ENCODE measurements around the gene DPY19L2. TPM values are rescaled to one million over a fixed set of nuclear protein-coding genes. Genes with fewer than 3 reads are reported as not detected.
"Not testable (repeated sequence)": the region's sequence is repeated elsewhere in the genome, so short reads cannot be mapped to it uniquely, and the experiment has no call there.

DPY19L2 gene
- total RNA-seq, 1 donor from 2014 or later = 16.4 TPM

- not testable (repeated sequence) for H3K4me3 Mint-ChIP-seq (ENCODE audit: unreplicated experiment); H3K36me3 Mint-ChIP-seq (ENCODE audit: low read depth, unreplicated experiment); DNase-seq (ENCODE audit: low spot score); H3K9me3 Mint-ChIP-seq (ENCODE audit: unreplicated experiment); H3K27ac Mint-ChIP-seq (ENCODE audit: unreplicated experiment); H3K27me3 Mint-ChIP-seq (ENCODE audit: unreplicated experiment)
- peaks cover 12% of the 10 kb centered on the region for H3K4me1 Mint-ChIP-seq (ENCODE audit: unreplicated experiment)
- peak; percentile 39 for TF ChIP-seq CTCF (IDR thresholded peaks at IDR 0.05; ENCODE audit: unreplicated experiment)
Measured at GRCh38 chr12:63672550-63672949, 4.3 kb upstream of the DPY19L2 start.

GRCh38 chr12:63669936-63670335, 1.6 kb upstream of the DPY19L2 start:
- peak overlapping the region; percentile 53 for H3K4me3 Mint-ChIP-seq (ENCODE audit: unreplicated experiment)
- H3K9me3 Mint-ChIP-seq (ENCODE audit: unreplicated experiment) = not testable (repeated sequence)

GRCh38 chr12:63669427-63669826, 1.1 kb upstream of the DPY19L2 start:
- H3K4me1 Mint-ChIP-seq (ENCODE audit: unreplicated experiment) = peaks cover 16% of the 10 kb centered on the region
- peak overlapping the region; percentile 92 for H3K4me3 Mint-ChIP-seq (ENCODE audit: unreplicated experiment)
- not testable (repeated sequence) for H3K9me3 Mint-ChIP-seq (ENCODE audit: unreplicated experiment); H3K36me3 Mint-ChIP-seq (ENCODE audit: low read depth, unreplicated experiment); H3K27me3 Mint-ChIP-seq (ENCODE audit: unreplicated experiment); DNase-seq (ENCODE audit: low spot score)
- H3K27ac Mint-ChIP-seq (ENCODE audit: unreplicated experiment) = peak overlapping the region; percentile 10

More at GRCh38 chr12:63669936-63670335, 1.6 kb upstream of the DPY19L2 start:
- not testable (repeated sequence) for H3K36me3 Mint-ChIP-seq (ENCODE audit: low read depth, unreplicated experiment); H3K27me3 Mint-ChIP-seq (ENCODE audit: unreplicated experiment); DNase-seq (ENCODE audit: low spot score)
- peak overlapping the region; percentile 10 for H3K27ac Mint-ChIP-seq (ENCODE audit: unreplicated experiment)
- H3K4me1 Mint-ChIP-seq (ENCODE audit: unreplicated experiment) = peaks cover 16% of the 10 kb centered on the region

GRCh38 chr12:63668800-63669365, 590 bp upstream of the DPY19L2 start:
- H3K27me3 Mint-ChIP-seq (ENCODE audit: unreplicated experiment); H3K36me3 Mint-ChIP-seq (ENCODE audit: low read depth, unreplicated experiment); H3K9me3 Mint-ChIP-seq (ENCODE audit: unreplicated experiment); H3K27ac Mint-ChIP-seq (ENCODE audit: unreplicated experiment): not testable (repeated sequence)
- peak; percentile 17 for DNase-seq (ENCODE audit: low spot score)
- H3K4me3 Mint-ChIP-seq (ENCODE audit: unreplicated experiment) = peak overlapping the region; percentile 92
- H3K4me1 Mint-ChIP-seq (ENCODE audit: unreplicated experiment) = peaks cover 16% of the 10 kb centered on the region

- not testable (repeated sequence) for H3K27me3 Mint-ChIP-seq (ENCODE audit: unreplicated experiment); H3K36me3 Mint-ChIP-seq (ENCODE audit: low read depth, unreplicated experiment); DNase-seq (ENCODE audit: low spot score); H3K9me3 Mint-ChIP-seq (ENCODE audit: unreplicated experiment); H3K4me3 Mint-ChIP-seq (ENCODE audit: unreplicated experiment); H3K4me1 Mint-ChIP-seq (ENCODE audit: unreplicated experiment); H3K27ac Mint-ChIP-seq (ENCODE audit: unreplicated experiment)
Measured at GRCh38 chr12:63663005-63663404, 5.3 kb downstream of the DPY19L2 start.

- not testable (repeated sequence) for DNase-seq (ENCODE audit: low spot score); H3K27me3 Mint-ChIP-seq (ENCODE audit: unreplicated experiment); H3K36me3 Mint-ChIP-seq (ENCODE audit: low read depth, unreplicated experiment); H3K9me3 Mint-ChIP-seq (ENCODE audit: unreplicated experiment); H3K27ac Mint-ChIP-seq (ENCODE audit: unreplicated experiment); H3K4me3 Mint-ChIP-seq (ENCODE audit: unreplicated experiment)
- peaks cover 26% of the 10 kb centered on the region for H3K4me1 Mint-ChIP-seq (ENCODE audit: unreplicated experiment)
Measured at GRCh38 chr12:63658501-63658900, 9.8 kb downstream of the DPY19L2 start.

GRCh38 chr12:63656407-63656806, 11.9 kb downstream of the DPY19L2 start:
- H3K4me1 Mint-ChIP-seq (ENCODE audit: unreplicated experiment) = peaks cover 34% of the 10 kb centered on the region
- H3K36me3 Mint-ChIP-seq (ENCODE audit: low read depth, unreplicated experiment); H3K27ac Mint-ChIP-seq (ENCODE audit: unreplicated experiment); H3K9me3 Mint-ChIP-seq (ENCODE audit: unreplicated experiment); DNase-seq (ENCODE audit: low spot score); H3K27me3 Mint-ChIP-seq (ENCODE audit: unreplicated experiment); H3K4me3 Mint-ChIP-seq (ENCODE audit: unreplicated experiment): not testable (repeated sequence)

GRCh38 chr12:63655543-63656257, 12.6 kb downstream of the DPY19L2 start:
- H3K4me3 Mint-ChIP-seq (ENCODE audit: unreplicated experiment); H3K9me3 Mint-ChIP-seq (ENCODE audit: unreplicated experiment); H3K36me3 Mint-ChIP-seq (ENCODE audit: low read depth, unreplicated experiment); H3K27me3 Mint-ChIP-seq (ENCODE audit: unreplicated experiment); DNase-seq (ENCODE audit: low spot score): not testable (repeated sequence)
- Mint-ChIP-seq H3K27ac (ENCODE audit: unreplicated experiment) (peak overlapping the region; percentile 53), H3K4me1 (ENCODE audit: unreplicated experiment) (peaks cover 34% of the 10 kb centered on the region)

GRCh38 chr12:63654481-63654880, 13.8 kb downstream of the DPY19L2 start:
- not testable (repeated sequence) for H3K27ac Mint-ChIP-seq (ENCODE audit: unreplicated experiment); H3K4me3 Mint-ChIP-seq (ENCODE audit: unreplicated experiment); DNase-seq (ENCODE audit: low spot score); H3K27me3 Mint-ChIP-seq (ENCODE audit: unreplicated experiment); H3K36me3 Mint-ChIP-seq (ENCODE audit: low read depth, unreplicated experiment); H3K9me3 Mint-ChIP-seq (ENCODE audit: unreplicated experiment)
- H3K4me1 Mint-ChIP-seq (ENCODE audit: unreplicated experiment) = peaks cover 34% of the 10 kb centered on the region

GRCh38 chr12:63649517-63649916, 18.8 kb downstream of the DPY19L2 start:
- H3K27me3 Mint-ChIP-seq (ENCODE audit: unreplicated experiment); H3K4me1 Mint-ChIP-seq (ENCODE audit: unreplicated experiment); DNase-seq (ENCODE audit: low spot score); H3K4me3 Mint-ChIP-seq (ENCODE audit: unreplicated experiment); H3K9me3 Mint-ChIP-seq (ENCODE audit: unreplicated experiment); H3K36me3 Mint-ChIP-seq (ENCODE audit: low read depth, unreplicated experiment); H3K27ac Mint-ChIP-seq (ENCODE audit: unreplicated experiment): not testable (repeated sequence)

- not testable (repeated sequence) for H3K4me1 Mint-ChIP-seq (ENCODE audit: unreplicated experiment); H3K36me3 Mint-ChIP-seq (ENCODE audit: low read depth, unreplicated experiment); H3K27me3 Mint-ChIP-seq (ENCODE audit: unreplicated experiment); H3K27ac Mint-ChIP-seq (ENCODE audit: unreplicated experiment); H3K4me3 Mint-ChIP-seq (ENCODE audit: unreplicated experiment); H3K9me3 Mint-ChIP-seq (ENCODE audit: unreplicated experiment); DNase-seq (ENCODE audit: low spot score)
Measured at GRCh38 chr12:63643381-63644140, 24.7 kb downstream of the DPY19L2 start.
